Activated CD4-positive, alpha-beta T cell treated with anti-CD3 and anti-CD28 coated beads, Interleukin-2, amount 50 U/mL, for 4 hours (primary cell): ENCODE data around the gene NEK6.
"Not testable (repeated sequence)": the region's sequence is repeated elsewhere in the genome, so short reads cannot be mapped to it uniquely, and the experiment has no call there.

Experiments
- DNase-seq, 2 experiments: peaks; one replicate each; pipeline ENCODE4 v3.0.0-alpha.2; 2020

The NEK6 gene

GRCh38 chr9:124231095-124231737 lies 26.5 kb upstream of the NEK6 start:
- DNase-seq, result no peak

DNA sequence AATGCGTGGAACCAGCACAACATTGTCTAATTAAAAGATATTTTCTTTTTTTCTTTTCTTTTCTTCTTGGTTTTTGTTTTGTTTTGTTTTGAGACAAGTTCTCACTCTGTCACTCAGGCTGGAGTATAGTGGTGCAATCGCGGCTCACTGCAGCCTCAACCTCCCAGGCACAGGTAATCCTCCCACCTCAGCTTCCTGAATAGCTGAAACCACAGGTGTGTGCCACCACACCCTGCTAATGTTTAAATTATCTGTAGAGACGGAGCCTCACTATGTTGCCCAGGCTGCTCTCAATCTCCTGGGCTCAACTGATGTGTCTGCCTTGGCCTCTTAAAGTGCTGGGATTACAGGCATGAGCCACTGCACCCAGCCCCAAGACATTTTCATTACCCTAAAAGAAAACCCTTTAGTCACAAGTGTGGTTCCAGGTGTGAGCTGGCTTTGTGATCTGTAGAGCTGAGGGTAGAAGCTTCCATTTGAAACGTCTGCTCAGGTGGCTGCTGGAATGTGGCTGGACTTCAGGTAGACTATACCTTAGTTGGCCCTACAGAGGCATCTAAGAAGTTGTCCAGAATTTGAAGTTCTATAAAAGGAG lies 19.1 kb upstream of the NEK6 start:
- no peak for DNase-seq

DNA sequence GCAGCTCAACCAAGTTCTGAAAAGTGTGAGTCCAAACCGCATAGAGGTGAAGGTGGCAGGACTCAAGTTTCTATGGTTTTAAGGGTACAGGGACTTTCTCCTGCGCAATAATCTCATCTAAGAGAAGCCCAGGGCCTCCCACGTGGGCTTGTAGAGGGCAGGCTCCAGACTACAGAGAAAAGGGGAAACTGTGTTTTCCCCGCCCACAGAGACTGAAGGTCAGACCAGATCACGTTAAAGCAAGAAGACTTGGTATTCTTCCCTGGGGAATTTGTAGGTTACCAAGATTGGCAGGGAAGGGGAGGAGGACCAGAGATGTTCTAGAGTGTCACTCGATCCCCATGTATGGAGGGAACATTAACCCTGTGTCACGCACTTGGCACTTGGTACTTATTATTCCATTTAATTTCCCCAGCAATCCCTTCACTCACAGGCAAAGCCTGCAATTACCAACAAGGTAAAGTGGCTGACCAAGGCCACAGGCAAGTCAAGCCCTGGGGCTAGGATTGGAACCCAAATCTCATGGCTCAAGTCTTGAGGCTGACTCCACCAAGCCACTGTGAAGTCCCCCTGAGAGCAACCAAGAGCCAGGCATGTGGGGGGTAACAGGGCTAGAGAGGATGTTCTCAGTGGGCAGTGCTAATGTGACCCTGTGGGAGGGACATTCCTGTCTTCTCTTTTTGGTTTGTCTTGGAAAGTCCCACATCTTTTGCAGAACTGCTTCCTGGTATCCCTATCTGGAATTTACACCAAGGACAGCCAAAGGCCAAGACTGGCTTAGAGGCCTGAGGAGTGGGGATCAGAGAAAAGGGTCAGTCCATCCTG lies 18.3 kb upstream of the NEK6 start:
- no peak for DNase-seq

- no peak for DNase-seq
These were observed 15.2 kb upstream of the NEK6 start for GRCh38 chr9:124242331-124243194.

GRCh38 chr9:124247393-124247792 lies 10.4 kb upstream of the NEK6 start:
- not testable (repeated sequence) for DNase-seq

DNA sequence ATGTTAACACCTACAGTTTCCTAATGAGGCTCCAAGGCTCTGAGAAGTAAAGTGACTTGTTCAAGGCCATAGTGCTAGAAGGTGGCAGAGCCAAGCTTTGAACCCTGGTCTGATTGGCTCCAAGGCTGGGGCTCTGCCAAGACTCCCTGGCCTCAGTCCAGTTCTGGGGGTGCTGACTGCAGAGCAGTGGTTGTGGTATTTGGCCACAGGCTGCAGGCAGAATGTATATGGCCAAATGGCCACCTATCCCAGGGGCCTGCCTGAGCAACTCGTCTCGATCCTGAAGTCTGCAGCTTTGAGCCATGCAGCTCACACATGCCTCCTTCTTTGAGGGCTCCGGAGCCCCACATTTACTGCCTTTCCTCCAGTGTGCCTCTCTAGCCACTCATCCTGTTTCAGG lies 9.7 kb upstream of the NEK6 start:
- no peak for DNase-seq

GRCh38 chr9:124248960-124249359 lies 8.8 kb upstream of the NEK6 start:
- no peak for DNase-seq

DNA sequence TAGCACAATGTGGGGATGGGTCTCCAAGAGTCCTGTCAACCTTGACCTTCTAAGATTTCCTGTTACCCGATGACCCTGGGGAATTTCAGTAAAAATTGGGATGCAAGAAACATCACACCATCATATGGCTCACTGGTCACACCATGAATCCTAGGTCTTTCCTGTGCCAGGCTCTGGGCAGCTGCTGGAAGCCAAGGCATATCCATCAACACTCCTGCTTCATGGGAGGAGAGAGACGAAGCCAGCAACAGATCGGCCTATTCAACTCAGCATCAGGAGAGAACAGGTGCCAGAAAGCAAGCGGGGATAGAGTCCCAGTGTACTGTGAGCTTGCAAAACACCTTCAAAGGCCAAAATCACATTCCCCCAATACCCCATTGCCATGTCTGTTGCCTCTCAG lies 6.5 kb upstream of the NEK6 start:
- DNase-seq, result no peak

GRCh38 chr9:124251605-124252378 lies 6.0 kb upstream of the NEK6 start:
- DNase-seq, result no peak

DNA sequence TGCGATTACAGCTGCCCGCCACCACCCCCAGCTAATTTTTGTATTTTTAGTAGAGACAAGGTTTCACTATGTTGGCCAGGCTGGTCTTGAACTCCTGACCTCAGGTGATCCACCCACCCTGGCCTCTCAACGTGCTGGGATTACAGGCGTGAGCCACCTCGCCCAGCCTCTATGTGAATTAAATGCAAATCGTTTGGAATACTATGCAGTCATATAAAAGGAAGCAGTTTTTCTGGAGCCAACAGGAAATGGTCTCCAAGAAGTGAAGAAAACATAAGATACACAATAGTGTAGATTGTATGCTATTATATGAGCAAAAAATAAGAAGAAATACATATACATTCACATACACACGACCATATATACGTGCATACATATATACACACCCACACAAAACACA lies 4.9 kb upstream of the NEK6 start:
- not testable (repeated sequence) for DNase-seq

GRCh38 chr9:124254261-124254682 lies 3.5 kb upstream of the NEK6 start:
- DNase-seq, result no peak

GRCh38 chr9:124255222-124255621 lies 2.5 kb upstream of the NEK6 start:
- DNase-seq, result no peak

- DNase-seq, result no peak
These were observed 1.2 kb upstream of the NEK6 start for GRCh38 chr9:124256517-124257069.

DNA sequence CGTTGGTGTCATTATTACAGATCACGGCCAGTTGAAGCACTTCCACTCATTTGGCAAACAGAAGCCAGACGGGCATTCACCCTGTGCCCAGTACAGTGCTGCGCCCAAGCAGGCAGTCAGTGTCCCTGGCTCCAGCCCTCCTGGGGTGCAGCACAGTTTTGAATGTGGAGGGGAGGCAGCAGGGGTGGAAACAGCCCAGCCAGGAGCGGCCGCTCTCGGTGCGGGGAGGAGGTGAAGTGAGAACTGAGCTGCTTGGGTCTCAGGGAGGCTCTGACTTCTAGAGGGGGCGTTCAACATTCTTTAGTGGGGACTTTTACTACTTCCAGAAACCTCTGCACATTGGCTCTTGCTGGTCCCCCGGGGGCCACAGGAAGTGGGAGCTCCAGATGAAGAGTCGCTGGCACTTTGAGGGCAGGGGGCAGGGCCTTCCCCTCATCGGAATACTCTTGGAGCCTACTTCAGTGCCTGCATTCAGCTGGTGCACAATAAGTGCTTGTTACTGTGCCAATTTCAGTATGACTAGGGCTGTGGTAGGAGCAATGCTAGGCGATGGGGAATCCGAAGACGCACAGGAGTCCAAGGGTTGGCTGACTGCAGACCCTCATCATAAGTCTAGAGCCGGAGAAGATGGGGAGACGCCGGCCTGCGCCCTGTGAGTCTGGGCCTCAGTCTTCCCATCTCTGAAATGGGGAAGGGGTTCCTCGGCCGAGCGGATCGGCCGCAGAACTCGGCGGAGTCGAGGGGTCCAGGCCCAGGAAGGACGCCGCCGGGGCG lies 492 bp upstream of the NEK6 start:
- no peak for DNase-seq

- no peak for DNase-seq
These were observed 933 bp downstream of the NEK6 start for GRCh38 chr9:124258607-124259157.

- no peak for DNase-seq
These were observed 1.5 kb downstream of the NEK6 start for GRCh38 chr9:124259158-124259808.

DNA sequence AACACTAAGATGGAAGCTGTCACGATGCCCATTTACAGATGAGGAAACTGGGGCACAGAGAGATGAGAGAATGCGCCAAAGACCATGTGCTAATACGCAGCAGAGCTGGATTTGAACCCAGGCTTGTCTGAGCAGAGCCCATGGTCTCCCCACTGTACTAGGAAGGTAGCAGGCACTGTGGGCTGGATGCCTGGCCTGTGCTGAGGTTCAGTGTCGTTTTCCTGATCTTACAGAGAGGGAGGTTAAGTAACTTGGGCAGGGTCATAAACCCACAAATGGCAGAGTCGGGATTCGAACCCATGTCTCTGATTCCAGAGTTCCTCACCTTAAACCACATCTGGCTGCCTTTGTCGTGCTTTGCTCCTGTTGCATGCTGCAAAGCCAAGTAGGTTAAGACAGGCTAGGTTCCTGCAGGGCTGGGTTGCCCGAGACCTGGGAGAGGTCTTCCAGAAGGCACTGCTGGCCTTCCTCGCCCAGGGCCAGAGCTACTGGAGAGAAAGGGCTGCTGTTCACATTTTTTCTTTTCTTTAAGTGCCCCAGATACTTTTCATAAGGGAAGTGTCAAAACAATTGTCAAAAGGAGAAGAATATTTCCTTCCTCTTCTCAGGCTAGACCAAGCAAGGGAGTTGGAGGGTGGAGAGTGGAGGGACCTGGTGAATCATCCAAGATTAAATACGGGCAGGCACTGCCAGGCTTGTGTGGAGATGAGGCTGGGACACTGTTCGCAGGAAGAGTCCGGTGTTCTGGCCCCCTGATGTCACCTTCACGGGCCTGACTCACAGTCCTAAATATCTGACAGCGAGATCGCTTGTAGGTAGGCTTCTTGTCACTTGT lies 3.2 kb downstream of the NEK6 start:
- DNase-seq, result no peak

GRCh38 chr9:124261736-124262648 lies 4.2 kb downstream of the NEK6 start:
- DNase-seq, result no peak
